ENCODE data around the gene TIRAP.
"Not testable (repeated sequence)": the region's sequence is repeated elsewhere in the genome, so short reads cannot be mapped to it uniquely, and the experiment has no call there.

TIRAP gene

GRCh38 chr11:126290887-126291286, 8.0 kb downstream of the TIRAP start:
- DNase-seq, result no peak

GRCh38 chr11:126293726-126294125, 10.8 kb downstream of the TIRAP start:
- DNase-seq, result no peak

GRCh38 chr11:126297004-126297403, 14.1 kb downstream of the TIRAP start:
- DNase-seq, result no peak

GRCh38 chr11:126303623-126304456, 20.9 kb downstream of the TIRAP start, which contains the start of gene DCPS:
TSS of gene DCPS (plus strand) at chr11:126304060. CDS start at chr11:126304081, 21 bp downstream.
- peak; percentile 71 for DNase-seq

GRCh38 chr11:126304457-126305075, 21.7 kb downstream of the TIRAP start:
- no peak for DNase-seq

- DNase-seq, result no peak
These were observed 22.8 kb downstream of the TIRAP start for GRCh38 chr11:126305699-126306098.

GRCh38 chr11:126307706-126308105, 24.8 kb downstream of the TIRAP start:
- no peak for DNase-seq

- DNase-seq, result no peak
These were observed 25.4 kb downstream of the TIRAP start for GRCh38 chr11:126308271-126308671.

GRCh38 chr11:126308771-126309170, 25.9 kb downstream of the TIRAP start:
- not testable (repeated sequence) for DNase-seq

- peak; percentile 36 for DNase-seq
These were observed 27.5 kb downstream of the TIRAP start for GRCh38 chr11:126310200-126310991.

- no peak for DNase-seq
These were observed 28.1 kb downstream of the TIRAP start for GRCh38 chr11:126310992-126311310.

GRCh38 chr11:126311401-126312291, 28.8 kb downstream of the TIRAP start:
- DNase-seq, result no peak

GRCh38 chr11:126312961-126313360, 30.1 kb downstream of the TIRAP start:
- no peak for DNase-seq

- DNase-seq, result no peak
These were observed 30.9 kb downstream of the TIRAP start for GRCh38 chr11:126313826-126314225.

GRCh38 chr11:126317432-126317755, 34.5 kb downstream of the TIRAP start:
- DNase-seq, result no peak

GRCh38 chr11:126317756-126318573, 35.1 kb downstream of the TIRAP start:
- DNase-seq, result no peak

GRCh38 chr11:126318574-126319373, 35.9 kb downstream of the TIRAP start:
- DNase-seq, result no peak

GRCh38 chr11:126319374-126319740, 36.5 kb downstream of the TIRAP start:
- no peak for DNase-seq

- DNase-seq, result no peak
These were observed 40.1 kb downstream of the TIRAP start for GRCh38 chr11:126322996-126323395.

GRCh38 chr11:126327281-126328000, 44.5 kb downstream of the TIRAP start:
- no peak for DNase-seq

All from NK-92 treated with Interleukin-12 subunit alpha and Interleukin-12 subunit beta, amount 100 ng/mL, for 24 hours (cell line).